Endothelial cell of umbilical vein (primary cell): ENCODE results near the gene SH3TC1. TPM values are rescaled to one million over a fixed set of nuclear protein-coding genes. Genes with fewer than 3 reads are reported as not detected.

ENCODE experiments used
- BruUV-seq: library from RNA; stranded (reverse); fragments of 400-500 nt; replicated peaks from 2 replicates; lab custom pipeline; 2021; lab: Mats Ljungman, UMichigan
- CTCF ChIA-PET: fragments of 300-600, 350-600 bp; sonication (Branson Sonifier 250); formaldehyde crosslinking; loops from one replicate; lab custom pipeline; 2021; ENCODE audit warnings: antibody characterized with exemption, inconsistent platforms; lab: Charles Lee
- POLR2A ChIA-PET: fragments of 300-600, 350-600 bp; sonication (Branson Sonifier 250); formaldehyde crosslinking; loops from one replicate; lab custom pipeline; 2021; ENCODE audit warnings: antibody characterized with exemption, inconsistent platforms; lab: Charles Lee
- DNase-seq: peaks from one replicate; pipeline ENCODE4 v3.0.0-alpha.2; 2011; ENCODE audit warnings: low read depth, low spot score
- FAIRE-seq: peaks from 2 replicates; lab custom pipeline; 2011; peaks lifted over from hg19 to GRCh38; lab: Jason Lieb, UNC
- H2AFZ ChIP-seq: 2 replicates; pipeline ENCODE4 v1.6.0; 2012; ENCODE audit warnings: low read depth, low read length, control low read depth, inconsistent platforms
- H3K27ac ChIP-seq: 2 replicates; pipeline ENCODE4 v1.5.1; 2011; ENCODE audit warnings: low read depth, mild to moderate bottlenecking, control low read depth, low read length, moderate library complexity; ENCODE audit not compliant: insufficient read depth
- H3K27me3 ChIP-seq, 2 experiments: 2 replicates each; pipeline versions ENCODE4 v1.6.0 to v1.6.1; 2011; ENCODE audit warnings: low read length in 2 of 2, mixed read lengths in 1 of 2; ENCODE audit not compliant: control insufficient read depth in 2 of 2, insufficient read depth in 2 of 2
- H3K36me3 ChIP-seq, 2 experiments: 2 replicates in 1 of 2; 3 replicates in 1 of 2; pipeline ENCODE4 v1.5.1; 2011; ENCODE audit warnings: low read length in 2 of 2, mild to moderate bottlenecking in 1 of 2, moderate library complexity in 1 of 2; ENCODE audit not compliant: control insufficient read depth in 2 of 2, insufficient read depth in 2 of 2; ENCODE audit errors: extremely low read depth in 1 of 2
- H3K4me1 ChIP-seq: 3 replicates; pipeline ENCODE4 v1.5.1; 2011; ENCODE audit warnings: mild to moderate bottlenecking, low read length; ENCODE audit not compliant: control insufficient read depth, insufficient read depth; ENCODE audit errors: extremely low read depth
- H3K4me2 ChIP-seq: 2 replicates; pipeline ENCODE4 v1.6.1; 2011; ENCODE audit warnings: low read length, control low read depth, mixed read lengths; ENCODE audit not compliant: insufficient read depth
- H3K4me3 ChIP-seq, 3 experiments: fragments of 200-600 bp in 1 of 3; sonication (generic), shearing (Covaris generic) in 1 of 3; replicated peaks in 1 of 3; 2 replicates each; pipeline ENCODE4 v1.5.1; 2011 to 2016; ENCODE audit warnings: control low read depth in 3 of 3, low read length in 3 of 3, mild to moderate bottlenecking in 2 of 3, inconsistent platforms in 1 of 3, low read depth in 1 of 3, moderate library complexity in 1 of 3; ENCODE audit not compliant: insufficient read depth in 1 of 3
- H3K79me2 ChIP-seq: 2 replicates; pipeline ENCODE4 v1.6.0; 2012; ENCODE audit warnings: low read length, inconsistent platforms; ENCODE audit not compliant: control insufficient read depth, insufficient read depth
- H3K9ac ChIP-seq: replicated peaks from 2 replicates; pipeline ENCODE3; 2011; ENCODE audit warnings: low read length, control low read depth; ENCODE audit not compliant: insufficient read depth; ENCODE audit errors: extremely low read depth
- H3K9me1 ChIP-seq: replicated peaks from 3 replicates; pipeline ENCODE4 v1.6.0; 2011; ENCODE audit warnings: mild to moderate bottlenecking, low read length; ENCODE audit not compliant: control insufficient read depth, insufficient read depth; ENCODE audit errors: extremely low read depth
- H3K9me3 ChIP-seq: replicated peaks from 2 replicates; pipeline ENCODE4 v1.5.1; 2012; ENCODE audit warnings: low read length, inconsistent platforms; ENCODE audit not compliant: control insufficient read depth, insufficient read depth
- H4K20me1 ChIP-seq: replicated peaks from 2 replicates; pipeline ENCODE3; 2011; ENCODE audit warnings: mild to moderate bottlenecking, low read length; ENCODE audit not compliant: control insufficient read depth, insufficient read depth; ENCODE audit errors: extremely low read depth
- CTCF ChIP-seq, 2 donors: IDR thresholded peaks; 1 replicate in 1 of 2; 2 replicates in 1 of 2; pipeline ENCODE4 v1.5.1; 2011; ENCODE audit warnings: low read length in 2 of 2, mild to moderate bottlenecking in 2 of 2, moderate library complexity in 2 of 2, control low read depth in 1 of 2, inconsistent platforms in 1 of 2, low read depth in 1 of 2; ENCODE audit not compliant: insufficient read depth in 1 of 2; ENCODE audit errors: extremely low read depth in 1 of 2
- EZH2 ChIP-seq: IDR thresholded peaks from 2 replicates; pipeline ENCODE4 v1.6.1; 2012; ENCODE audit warnings: borderline replicate concordance, low read depth, mild to moderate bottlenecking, moderate library complexity, low read length, inconsistent platforms; ENCODE audit not compliant: severe bottlenecking
- FOS ChIP-seq: IDR thresholded peaks from 2 replicates; pipeline ENCODE4 v1.6.1; 2011; ENCODE audit warnings: mild to moderate bottlenecking, low read length, moderate library complexity, borderline replicate concordance; ENCODE audit not compliant: insufficient read depth
- GATA2 ChIP-seq: IDR thresholded peaks from 2 replicates; pipeline ENCODE4 v1.7.0; 2011; ENCODE audit warnings: low read depth, mild to moderate bottlenecking, moderate library complexity, mixed read lengths, low read length; ENCODE audit not compliant: insufficient read length, insufficient read depth
- JUN ChIP-seq: IDR thresholded peaks from 2 replicates; pipeline ENCODE4 v1.6.1; 2011; ENCODE audit warnings: borderline replicate concordance, low read depth; ENCODE audit not compliant: insufficient read length, insufficient read depth
- MAX ChIP-seq: IDR thresholded peaks from 2 replicates; pipeline ENCODE4 v1.6.1; 2011; ENCODE audit not compliant: insufficient read depth, insufficient read length
- MYC ChIP-seq: IDR thresholded peaks from one replicate; pipeline ENCODE4 v1.6.1; 2011; ENCODE audit warnings: mild to moderate bottlenecking, low read depth, low read length
- POLR2A ChIP-seq: IDR thresholded peaks from 2 replicates; pipeline ENCODE4 v1.6.1; 2012; ENCODE audit warnings: low read depth, mild to moderate bottlenecking, control low read depth, low read length
- POLR2AphosphoS5 ChIP-seq: IDR thresholded peaks from 2 replicates; pipeline ENCODE4 v1.6.1; 2012; ENCODE audit warnings: low read depth, mild to moderate bottlenecking, control low read depth, low read length, moderate library complexity; ENCODE audit not compliant: insufficient read depth
- dilution Hi-C: fragments of 300-500 bp; cut with MboI; formaldehyde crosslinking; loops from one replicate; pipeline ENCODE4 v1.15.0; 2019; ENCODE audit warnings: low sequenced_read_pairs; ENCODE audit not compliant: extremely low pct_ligation_motif_present
- intact Hi-C: fragments of 100-400 bp; cut with micrococcal nuclease; formaldehyde crosslinking; loops from one replicate; pipeline ENCODE4 v1.10.0; 2022
- polyA plus RNA-seq, 4 experiments: library from polyadenylated mRNA; depleted of rRNA in 3 of 4; stranded (reverse) in 3 of 4; unstranded in 1 of 4; fragments of >200 nt; gene quantifications; 2 replicates each; pipeline versions ENCODE4 v1.2.1 to v1.2.3, GENCODE V29; 2011 to 2012; ENCODE audit warnings: missing spikeins in 1 of 4
- total RNA-seq: library from RNA; stranded (reverse); gene quantifications from 2 replicates; pipeline ENCODE4 v1.2.3, GENCODE V29; 2021

The SH3TC1 gene
- total and polyA plus RNA-seq, 2 donors (not counting 3 experiments of a cell fraction or from before 2014, with no cell fraction given): 96.5 to 192 TPM

- ChIA-PET POLR2A (no interaction called here), CTCF (interaction anchor here (1.0 to 2.7 kb wide), 5 partner anchors 8 to 161 kb away, joined by 3 to 14 read pairs (median 5); no protein-coding TSS in a partner anchor)
- Histone ChIP-seq H3K9me3 (no peaks in the 10 kb centered on the region), H3K4me3 (no peak overlapping the region), H3K36me3 (no peaks in the 10 kb centered on the region), H2AFZ (no peak overlapping the region), H3K79me2 (no peaks in the 10 kb centered on the region), H3K27me3 (no peaks in the 10 kb centered on the region), H3K4me1 (no peaks in the 10 kb centered on the region), H3K9me1 (no peaks in the 10 kb centered on the region), H3K27ac (no peak overlapping the region), H3K4me2 (no peak overlapping the region), H3K9ac (no peak overlapping the region), H4K20me1 (no peaks in the 10 kb centered on the region)
- FAIRE-seq: no peak
- BruUV-seq: no TSS peak
- TF ChIP-seq POLR2A (no peak), FOS (no peak), JUN (no peak), POLR2AphosphoS5 (no peak), GATA2 (no peak), MAX (no peak), MYC (no peak), EZH2 (no peak), CTCF (IDR thresholded peaks at IDR 0.05; ENCODE audit: extremely low read depth in 1 of 2, insufficient read depth in 1 of 2, low read depth in 1 of 2, low read length in 2 of 2) (no peak)
- dilution Hi-C loops (no loop called here), intact Hi-C loops (no loop called here)
- no peak for DNase-seq
These were observed 51.1 kb downstream of the SH3TC1 start for GRCh38 chr4:8250227-8250626.
